ENCODE results near the gene PYDC2.

DNA sequence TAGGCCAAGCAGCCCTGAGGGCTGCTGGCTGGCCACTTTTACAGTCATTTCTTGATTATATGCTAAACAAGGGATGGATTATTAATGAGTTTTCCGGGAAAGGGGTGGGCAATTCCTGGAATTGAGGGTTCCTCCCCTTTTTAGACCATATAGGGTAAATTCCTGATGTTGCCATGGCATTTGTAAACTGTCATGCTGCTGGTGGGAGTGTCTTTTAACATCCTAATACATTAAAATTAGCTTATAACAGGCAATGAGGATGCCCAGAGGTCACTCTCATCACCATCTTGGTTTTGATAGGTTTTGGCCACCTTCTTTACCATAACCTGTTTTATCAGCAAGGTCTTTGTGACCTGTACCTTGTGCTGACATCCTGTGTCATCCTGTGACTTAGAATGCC is 11.7 kb upstream of the PYDC2 start:
- TF ChIP-seq, protein P1, sequence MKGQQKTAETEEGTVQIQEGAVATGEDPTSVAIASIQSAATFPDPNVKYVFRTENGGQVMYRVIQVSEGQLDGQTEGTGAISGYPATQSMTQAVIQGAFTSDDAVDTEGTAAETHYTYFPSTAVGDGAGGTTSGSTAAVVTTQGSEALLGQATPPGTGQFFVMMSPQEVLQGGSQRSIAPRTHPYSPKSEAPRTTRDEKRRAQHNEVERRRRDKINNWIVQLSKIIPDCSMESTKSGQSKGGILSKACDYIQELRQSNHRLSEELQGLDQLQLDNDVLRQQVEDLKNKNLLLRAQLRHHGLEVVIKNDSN (IDR thresholded peaks at IDR 0.05; ENCODE audit: borderline replicate concordance, low read depth), result no peak
- TF ChIP-seq JUND (IDR thresholded peaks at IDR 0.05), result no peak
